Esophagus muscularis mucosa (tissue), 4 donors: ENCODE data around the gene SFN. TPM values are rescaled to one million over a fixed set of nuclear protein-coding genes. Genes with fewer than 3 reads are reported as not detected.

Experiments
- DNase-seq: peaks from one replicate; pipeline ENCODE4 v3.0.0-alpha.2; 2017; ENCODE audit errors: extremely low spot score
- H3K27ac ChIP-seq, 4 donors: fragments of 200-600 bp; sonication (generic); replicated peaks in 1 of 4; 1 replicate in 3 of 4; 2 replicates in 1 of 4; pipeline ENCODE4 v1.5.1; 2016 to 2019; ENCODE audit warnings: mild to moderate bottlenecking in 1 of 4
- H3K27me3 ChIP-seq, 4 donors: fragments of 200-600 bp; sonication (generic); one replicate each; pipeline versions ENCODE4 v1.5.1 to v1.6.0; 2016 to 2019
- H3K36me3 ChIP-seq, 4 donors: fragments of 200-600 bp; sonication (generic); one replicate each; pipeline ENCODE4 v1.5.1; 2016 to 2019
- H3K4me1 ChIP-seq, 4 donors: fragments of 200-600 bp; sonication (generic); one replicate each; pipeline ENCODE4 v1.5.1; 2016 to 2019
- H3K4me3 ChIP-seq, 4 donors: fragments of 200-600 bp; sonication (generic); 1 replicate in 2 of 4; 2 replicates in 2 of 4; pipeline ENCODE4 v1.5.1; 2016 to 2019; ENCODE audit warnings: mild to moderate bottlenecking in 4 of 4, moderate library complexity in 1 of 4
- H3K9me3 ChIP-seq, 4 donors: fragments of 200-600 bp; sonication (generic); 1 replicate in 3 of 4; 2 replicates in 1 of 4; pipeline ENCODE4 v1.5.1; 2016 to 2019
- CTCF ChIP-seq, 3 experiments: fragments of 200-600 bp in 2 of 3; fragments of 450-650 bp in 1 of 3; sonication (generic) in 2 of 3; IDR thresholded peaks; one replicate each; pipeline ENCODE4 v1.5.1; 2017 to 2019; ENCODE audit warnings: antibody characterized with exemption in 3 of 3, mild to moderate bottlenecking in 2 of 3, moderate library complexity in 1 of 3
- EP300 ChIP-seq: sonication (generic); formaldehyde crosslinking; IDR thresholded peaks from one replicate; pipeline ENCODE4 v1.6.1; 2017; ENCODE audit warnings: antibody characterized with exemption
- POLR2A ChIP-seq: fragments of 450-650 bp; IDR thresholded peaks from one replicate; pipeline ENCODE4 v1.6.1; 2017; ENCODE audit warnings: antibody characterized with exemption, moderate library complexity, mild to moderate bottlenecking, low read depth
- POLR2AphosphoS5 ChIP-seq, 2 donors: sonication (generic); formaldehyde crosslinking; IDR thresholded peaks; one replicate each; pipeline ENCODE4 v1.6.1; 2017; ENCODE audit warnings: antibody characterized with exemption in 2 of 2
- WGBS: methylation state at CpG from one replicate; pipeline ENCODE4 v1.1.5; 2018; 5-methylcytosine and 5-hydroxymethylcytosine counted together
- intact Hi-C: fragments of 100-400 bp; cut with DNase I; formaldehyde crosslinking; loops from one replicate; pipeline ENCODE4 v1.15.1; 2023
- total RNA-seq, 4 donors: library from RNA; depleted of rRNA; stranded (reverse); fragments of >200 nt; gene quantifications; one replicate each; pipeline versions ENCODE4 v1.1.0 to v1.2.1, GENCODE V29; 2016

Gene SFN
- total RNA-seq, 4 donors from 2014 or later, result 0.33 to 1.7 TPM; not detected in 2

GRCh38 chr1:26909951-26910342, 47.0 kb downstream of the SFN start:
- Histone ChIP-seq H3K9me3 (no peaks in the 10 kb centered on the region), H3K27ac (no peak overlapping the region), H3K36me3 (peaks cover 0 to 7% (median 0%) of the 10 kb centered on the region in 4 donors), H3K27me3 (no peaks in the 10 kb centered on the region), H3K4me3 (no peak overlapping the region), H3K4me1 (no peaks in the 10 kb centered on the region)
- no peak for DNase-seq
- intact Hi-C loops, result no loop called here
- no peak for TF ChIP-seq POLR2AphosphoS5 (IDR thresholded peaks at IDR 0.05)
- TF ChIP-seq CTCF (IDR thresholded peaks at IDR 0.05), result no peak
- TF ChIP-seq EP300, result no peak
- no peak for TF ChIP-seq POLR2A
- WGBS, result 95% methylated on average over 3 of the region's 3 CpGs

DNA sequence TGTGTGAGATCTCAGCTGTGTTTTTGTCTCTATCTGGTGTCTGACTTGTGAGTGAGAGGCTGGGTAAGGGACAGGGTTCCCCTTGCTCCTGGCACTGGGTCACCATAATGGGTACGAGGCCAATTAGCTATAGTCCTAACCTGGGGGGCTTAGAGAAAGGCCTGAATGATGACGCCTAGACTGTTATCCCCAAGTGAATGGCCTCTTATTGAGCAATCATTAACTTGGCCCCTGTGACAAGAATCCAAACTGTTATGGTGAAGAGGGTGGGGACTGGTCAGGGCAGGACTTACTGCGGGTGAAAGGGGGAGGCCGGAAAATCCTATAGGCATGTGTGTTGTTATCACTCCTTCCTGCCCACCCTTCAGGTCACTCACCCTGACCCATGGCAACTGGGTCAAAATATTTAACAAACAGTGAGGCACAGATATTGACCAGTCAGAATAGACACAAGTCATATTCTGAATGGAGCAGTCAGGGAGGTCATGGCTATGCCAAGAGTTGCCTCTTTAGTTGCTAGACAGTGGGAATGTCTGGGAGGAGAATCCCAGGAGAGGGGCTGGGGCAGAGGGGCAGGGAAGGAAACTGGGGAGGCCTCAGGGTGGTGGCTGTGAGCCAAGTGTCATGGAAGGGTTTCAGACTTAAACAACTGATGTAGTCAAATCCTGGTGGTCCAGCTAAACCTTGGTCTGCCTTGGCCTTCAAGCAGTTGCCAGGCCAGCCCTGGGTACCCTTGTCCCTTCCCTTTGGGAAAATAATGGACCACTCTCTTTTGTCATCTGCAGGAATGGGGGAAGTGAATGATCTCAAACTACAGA, 47.6 kb downstream of the SFN start:
- 61% methylated on average over 4 of the region's 4 CpGs for WGBS

GRCh38 chr1:26911399-26912146, 48.6 kb downstream of the SFN start:
- Histone ChIP-seq H3K9me3 (no peaks in the 10 kb centered on the region), H3K27me3 (no peaks in the 10 kb centered on the region), H3K36me3 (peaks cover 0 to 7% (median 0%) of the 10 kb centered on the region in 4 donors), H3K27ac (no peak overlapping the region), H3K4me3 (no peak overlapping the region), H3K4me1 (peaks cover 0 to 3% (median 0%) of the 10 kb centered on the region in 4 donors)
- no peak for DNase-seq
- 77% methylated on average over 4 of the region's 8 CpGs for WGBS
- intact Hi-C loops, result no loop called here
- TF ChIP-seq CTCF (IDR thresholded peaks at IDR 0.05) (no peak), EP300 (no peak), POLR2AphosphoS5 (IDR thresholded peaks at IDR 0.05) (no peak), POLR2A (no peak)

More for the DNA sequence above, 47.6 kb downstream of the SFN start:
- no peak overlapping the region for H3K27ac ChIP-seq
- no peak for DNase-seq
- no peaks in the 10 kb centered on the region for H3K27me3 ChIP-seq
- intact Hi-C loops, result no loop called here
- no peak for TF ChIP-seq CTCF (IDR thresholded peaks at IDR 0.05)
- TF ChIP-seq EP300, result no peak
- TF ChIP-seq POLR2A, result no peak
- no peak for TF ChIP-seq POLR2AphosphoS5 (IDR thresholded peaks at IDR 0.05)
- peaks cover 0 to 7% (median 0%) of the 10 kb centered on the region in 4 donors for H3K36me3 ChIP-seq
- H3K9me3 ChIP-seq, result no peaks in the 10 kb centered on the region
- peaks cover 0 to 2% (median 0%) of the 10 kb centered on the region in 4 donors for H3K4me1 ChIP-seq
- H3K4me3 ChIP-seq, result no peak overlapping the region

DNA sequence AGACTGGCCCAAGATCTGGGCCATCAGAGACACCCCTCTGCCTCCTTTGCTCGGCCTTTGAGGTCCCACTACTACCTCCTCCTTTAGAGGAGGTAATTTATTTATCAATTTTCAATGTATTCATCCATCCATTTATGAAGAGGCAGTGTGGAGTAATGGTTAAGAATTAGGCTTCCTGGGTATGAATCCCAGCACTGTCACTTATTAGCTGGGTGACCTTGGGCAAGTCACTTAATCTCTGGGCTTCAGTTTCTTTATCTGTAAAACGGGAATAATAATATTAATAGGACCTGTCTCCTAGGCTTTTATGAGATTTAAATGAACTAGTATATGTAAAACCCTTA, 49.2 kb downstream of the SFN start:
- no peak overlapping the region for H3K4me3 ChIP-seq
- H3K27me3 ChIP-seq, result no peaks in the 10 kb centered on the region
- 68% methylated on average over 2 of the region's 2 CpGs for WGBS
- DNase-seq, result no peak
- no peak overlapping the region for H3K27ac ChIP-seq
- H3K9me3 ChIP-seq, result no peaks in the 10 kb centered on the region
- intact Hi-C loops, result no loop called here
- TF ChIP-seq POLR2A (no peak), EP300 (no peak), CTCF (IDR thresholded peaks at IDR 0.05) (no peak), POLR2AphosphoS5 (IDR thresholded peaks at IDR 0.05) (no peak)
- H3K36me3 ChIP-seq, result peaks cover 0 to 7% (median 0%) of the 10 kb centered on the region in 4 donors
- peaks cover 0 to 3% (median 0%) of the 10 kb centered on the region in 4 donors for H3K4me1 ChIP-seq
